HG02973 (cell line): ENCODE data around the gene MACROH2A1.

Source experiments
- ATAC-seq: cut with Tn5 transposase; IDR thresholded peaks from one replicate; pipeline ENCODE4 v1.9.1; 2021; ENCODE audit warnings: moderate library complexity; ENCODE audit not compliant: unreplicated experiment

MACROH2A1 gene

GRCh38 chr5:135398855-135399793 is at the start of gene MACROH2A1:
TSS of gene MACROH2A1 (minus strand) at chr5:135399231. CDS start at chr5:135389093, 10,138 bp downstream.
- peak; percentile 82 for ATAC-seq

- no peak for ATAC-seq
Measured at GRCh38 chr5:135448071-135448739, 49.2 kb upstream of the MACROH2A1 start.

GRCh38 chr5:135447298-135447929 is 48.4 kb upstream of the MACROH2A1 start, which contains the start of gene DCANP1:
TSS of gene DCANP1 (minus strand) at chr5:135447348. CDS start at chr5:135447108, 240 bp downstream.
- ATAC-seq, result no peak

GRCh38 chr5:135446615-135447014 is 47.6 kb upstream of the MACROH2A1 start:
- ATAC-seq, result no peak

GRCh38 chr5:135446206-135446605 is 47.2 kb upstream of the MACROH2A1 start:
- no peak for ATAC-seq

- no peak for ATAC-seq
Measured at GRCh38 chr5:135445306-135445985, 46.4 kb upstream of the MACROH2A1 start.

GRCh38 chr5:135444881-135445280 is 45.9 kb upstream of the MACROH2A1 start:
- no peak for ATAC-seq

GRCh38 chr5:135444360-135444759 is 45.3 kb upstream of the MACROH2A1 start:
- no peak for ATAC-seq

GRCh38 chr5:135443161-135443960 is 44.3 kb upstream of the MACROH2A1 start:
- ATAC-seq, result no peak

- no peak for ATAC-seq
Measured at GRCh38 chr5:135442431-135443160, 43.6 kb upstream of the MACROH2A1 start.

- ATAC-seq, result no peak
Measured at GRCh38 chr5:135441919-135442318, 42.9 kb upstream of the MACROH2A1 start.

- ATAC-seq, result no peak
Measured at GRCh38 chr5:135441350-135441831, 42.4 kb upstream of the MACROH2A1 start.

GRCh38 chr5:135440916-135441315 is 41.9 kb upstream of the MACROH2A1 start:
- ATAC-seq, result no peak

- no peak for ATAC-seq
Measured at GRCh38 chr5:135439231-135440205, 40.5 kb upstream of the MACROH2A1 start.

- no peak for ATAC-seq
Measured at GRCh38 chr5:135438636-135439221, 39.7 kb upstream of the MACROH2A1 start.

GRCh38 chr5:135437796-135438560 is 38.9 kb upstream of the MACROH2A1 start:
- ATAC-seq, result no peak

- no peak for ATAC-seq
Measured at GRCh38 chr5:135437422-135437795, 38.4 kb upstream of the MACROH2A1 start.
